ENCODE results near the gene ADGRB2.

ADGRB2 gene

DNA sequence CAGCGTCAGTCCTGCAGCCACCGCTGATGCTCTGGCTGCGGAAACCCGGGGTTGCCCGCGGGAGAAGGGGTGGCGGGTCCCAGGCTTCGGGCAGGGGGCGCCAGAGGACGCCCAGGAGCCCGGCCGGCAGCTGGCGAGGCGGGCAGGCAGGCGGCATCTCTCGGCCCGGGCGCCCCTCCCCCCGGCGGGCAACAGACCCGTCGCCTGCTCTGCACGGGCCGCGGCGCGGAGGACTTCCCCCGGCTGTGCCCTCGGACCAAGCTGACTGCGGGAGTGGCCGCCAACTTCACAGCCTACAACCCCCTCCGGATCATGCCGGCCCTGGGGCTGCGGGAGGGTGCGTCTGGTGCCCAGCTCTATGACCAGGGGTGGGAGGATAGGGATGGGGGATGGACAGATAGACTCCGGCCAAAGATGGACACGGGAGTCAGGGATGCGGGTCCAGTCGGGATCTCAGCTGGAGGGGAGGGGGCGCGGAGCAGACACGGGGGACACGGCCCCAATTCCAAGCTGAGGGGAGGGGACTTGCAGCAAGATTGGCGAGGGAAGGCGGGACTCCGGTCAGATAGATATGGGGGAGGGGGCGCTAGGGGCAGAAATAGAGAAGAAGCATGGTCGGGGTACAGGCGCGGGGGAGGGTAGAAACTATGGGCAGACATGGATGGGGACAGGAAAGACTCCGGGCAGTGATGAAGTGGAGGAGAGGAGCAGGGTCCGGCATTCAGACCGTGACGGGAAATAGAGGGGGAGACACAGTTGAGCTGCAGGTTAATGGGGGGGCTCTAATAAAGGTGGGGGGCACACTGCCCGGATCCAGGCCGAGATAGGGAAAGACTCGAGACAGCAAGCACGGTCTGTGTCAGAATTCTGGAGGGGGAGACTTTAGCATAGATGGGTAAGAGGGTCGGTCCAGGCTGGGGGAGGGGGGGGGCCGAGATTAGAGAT, 1.1 kb downstream of the ADGRB2 start:
- TF ChIP-seq, protein P1, sequence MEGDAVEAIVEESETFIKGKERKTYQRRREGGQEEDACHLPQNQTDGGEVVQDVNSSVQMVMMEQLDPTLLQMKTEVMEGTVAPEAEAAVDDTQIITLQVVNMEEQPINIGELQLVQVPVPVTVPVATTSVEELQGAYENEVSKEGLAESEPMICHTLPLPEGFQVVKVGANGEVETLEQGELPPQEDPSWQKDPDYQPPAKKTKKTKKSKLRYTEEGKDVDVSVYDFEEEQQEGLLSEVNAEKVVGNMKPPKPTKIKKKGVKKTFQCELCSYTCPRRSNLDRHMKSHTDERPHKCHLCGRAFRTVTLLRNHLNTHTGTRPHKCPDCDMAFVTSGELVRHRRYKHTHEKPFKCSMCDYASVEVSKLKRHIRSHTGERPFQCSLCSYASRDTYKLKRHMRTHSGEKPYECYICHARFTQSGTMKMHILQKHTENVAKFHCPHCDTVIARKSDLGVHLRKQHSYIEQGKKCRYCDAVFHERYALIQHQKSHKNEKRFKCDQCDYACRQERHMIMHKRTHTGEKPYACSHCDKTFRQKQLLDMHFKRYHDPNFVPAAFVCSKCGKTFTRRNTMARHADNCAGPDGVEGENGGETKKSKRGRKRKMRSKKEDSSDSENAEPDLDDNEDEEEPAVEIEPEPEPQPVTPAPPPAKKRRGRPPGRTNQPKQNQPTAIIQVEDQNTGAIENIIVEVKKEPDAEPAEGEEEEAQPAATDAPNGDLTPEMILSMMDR (IDR thresholded peaks at IDR 0.05; ENCODE audit: low read depth, low read length), result peak; percentile 40

DNA sequence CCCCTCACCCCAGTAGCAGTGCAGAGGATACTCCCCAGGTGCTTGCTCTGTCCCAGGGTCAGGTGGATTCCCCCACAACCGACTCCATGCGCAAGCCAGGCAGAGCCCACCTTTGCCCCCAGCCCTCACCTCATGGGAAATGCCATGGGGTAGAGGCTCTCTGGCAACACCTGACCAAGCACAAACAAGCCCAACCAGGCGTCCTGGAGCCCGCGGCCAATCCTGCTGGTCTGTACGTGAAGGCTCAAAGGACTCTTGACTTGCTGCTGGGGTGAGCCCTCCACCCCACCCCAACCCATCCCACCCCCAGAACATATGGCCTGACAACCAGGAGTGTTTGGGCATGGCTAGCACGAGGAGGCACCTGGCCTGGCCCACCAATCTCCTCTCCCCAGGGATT, 1.8 kb downstream of the ADGRB2 start:
- TF ChIP-seq, protein P1 (IDR thresholded peaks at IDR 0.05; ENCODE audit: low read depth, low read length), result no peak
- H3K4me3 ChIP-seq (ENCODE audit: low read depth, low read length), result peak overlapping the region; percentile 64

More for the DNA sequence above, 1.1 kb downstream of the ADGRB2 start:
- peak overlapping the region; percentile 64 for H3K4me3 ChIP-seq (ENCODE audit: low read depth, low read length)

DNA sequence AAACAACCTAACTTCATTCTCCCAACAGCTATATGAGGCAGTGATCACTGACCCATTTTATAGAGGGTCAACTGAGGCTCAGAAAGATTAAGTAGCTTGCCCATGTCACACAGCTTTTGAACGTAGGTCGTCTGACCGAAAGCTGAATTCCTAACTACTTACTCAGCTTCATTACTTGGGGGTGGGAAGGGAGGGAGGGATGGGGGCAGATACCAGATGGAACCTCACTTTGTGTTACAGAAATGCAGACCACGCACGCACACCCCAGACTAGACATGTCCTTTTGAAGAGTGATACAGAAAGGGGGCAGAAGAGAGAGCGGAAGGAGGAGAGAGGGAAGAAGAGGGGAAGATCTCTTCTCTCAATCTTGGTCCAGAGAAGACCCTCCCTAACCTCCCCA, 2.3 kb downstream of the ADGRB2 start:
- no peak overlapping the region for H3K4me3 ChIP-seq (ENCODE audit: low read depth, low read length)

DNA sequence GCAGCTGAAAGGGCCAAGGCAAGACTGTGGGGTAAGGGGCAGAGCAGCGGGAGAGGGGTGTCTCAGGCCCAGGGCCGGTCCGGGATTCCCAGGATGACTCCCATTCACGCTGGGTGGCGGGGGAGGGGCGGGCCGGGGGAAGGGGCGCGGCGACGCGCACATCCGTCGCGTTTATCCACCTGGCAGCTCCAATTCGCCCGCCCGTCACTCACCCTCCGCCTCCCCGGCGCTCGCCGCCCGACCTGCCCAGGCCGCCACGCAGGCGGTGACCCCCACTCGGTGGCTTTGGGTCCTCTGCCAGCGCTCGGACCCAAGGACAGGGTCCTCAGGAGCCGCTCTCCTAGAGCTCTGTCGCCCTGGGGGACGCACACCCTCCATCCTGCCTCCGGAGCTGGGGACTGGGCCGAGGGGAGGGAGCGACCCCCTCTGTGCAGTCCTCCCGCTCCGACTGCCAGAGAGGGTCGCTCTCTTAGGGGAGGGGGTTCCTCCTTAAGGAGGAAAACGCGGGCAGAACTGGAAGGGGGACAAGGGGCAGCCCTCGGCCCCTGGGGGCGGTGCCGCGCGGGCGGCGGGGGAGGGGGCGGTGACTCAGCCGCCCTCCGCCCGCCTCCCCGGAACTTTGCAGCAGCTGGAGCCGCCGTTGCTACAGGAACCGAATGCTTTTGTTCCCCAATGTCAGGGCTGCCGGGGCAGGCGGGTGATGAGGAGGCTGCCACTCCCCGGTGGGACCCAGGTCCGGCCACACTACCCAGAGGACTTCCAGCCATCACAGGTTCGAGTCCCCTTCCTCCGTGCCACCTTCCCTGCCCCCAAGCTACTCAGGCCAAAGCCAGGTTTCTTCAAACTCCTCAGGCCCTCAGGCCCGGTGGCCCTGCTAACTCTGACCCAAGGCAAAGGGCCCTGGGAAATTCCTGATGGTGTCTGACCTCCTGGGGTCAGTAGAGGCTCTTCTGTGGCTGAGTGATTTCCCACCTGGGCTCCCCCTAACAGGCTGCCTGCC, 3.4 kb downstream of the ADGRB2 start:
- peak overlapping the region; percentile 58 for H3K4me3 ChIP-seq (ENCODE audit: low read depth, low read length)
- TF ChIP-seq, protein P1 (IDR thresholded peaks at IDR 0.05; ENCODE audit: low read depth, low read length), result no peak

More for the DNA sequence above, 2.3 kb downstream of the ADGRB2 start:
- TF ChIP-seq, protein P1 (IDR thresholded peaks at IDR 0.05; ENCODE audit: low read depth, low read length), result no peak

DNA sequence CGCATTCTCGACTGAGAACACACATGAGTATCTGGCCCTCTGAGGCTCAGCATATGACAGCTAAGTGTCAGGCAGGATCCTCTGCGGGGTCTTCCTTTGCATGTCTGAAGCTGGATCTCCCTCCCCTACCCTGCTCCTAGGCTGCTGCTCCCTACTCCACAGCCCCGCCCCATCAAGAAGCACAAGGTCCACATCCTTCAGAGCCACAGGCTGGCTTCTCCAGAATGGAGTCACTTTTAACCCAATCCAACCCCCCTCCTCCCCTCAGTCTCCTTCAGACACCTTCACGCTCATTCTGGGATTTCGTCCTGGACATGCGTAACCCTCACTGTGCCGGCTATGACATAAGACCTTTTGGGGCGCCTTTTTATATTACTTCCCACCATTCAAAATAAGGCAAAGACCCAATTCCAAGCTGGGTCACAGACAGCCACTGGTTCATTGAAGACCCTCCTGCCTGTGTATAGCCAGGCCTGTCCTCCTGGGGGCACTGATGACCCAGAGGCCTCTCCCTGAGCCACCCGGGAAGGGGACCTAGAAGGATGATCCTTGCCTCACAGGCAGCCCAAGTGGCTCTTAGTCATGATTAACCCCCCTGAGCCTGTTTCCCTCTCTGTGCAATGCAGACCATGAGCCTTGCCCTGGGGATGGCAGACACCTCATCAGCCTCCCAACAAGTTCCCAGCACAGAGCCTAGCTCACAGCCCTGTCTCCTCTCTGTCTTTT, 4.7 kb downstream of the ADGRB2 start:
- no peak overlapping the region for H3K4me3 ChIP-seq (ENCODE audit: low read depth, low read length)
- TF ChIP-seq, protein P1 (IDR thresholded peaks at IDR 0.05; ENCODE audit: low read depth, low read length), result no peak

DNA sequence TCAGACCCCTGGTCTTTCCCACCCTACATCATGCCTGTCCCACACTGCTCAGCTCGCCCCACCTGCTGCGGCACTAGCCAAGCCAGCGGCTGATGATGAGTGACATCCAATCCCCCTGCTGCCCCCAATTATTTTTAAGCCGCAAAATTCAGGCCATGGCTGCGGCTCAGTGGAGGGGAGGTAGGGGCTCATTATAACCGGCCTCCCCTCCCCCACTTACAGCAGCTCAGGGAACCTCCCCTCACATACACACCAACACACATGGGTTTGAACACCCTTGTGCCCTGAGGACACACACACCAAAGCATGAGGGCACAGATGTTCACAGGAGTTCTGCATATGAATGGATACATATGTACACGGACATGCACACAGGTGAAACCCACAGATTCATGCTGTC, 5.3 kb downstream of the ADGRB2 start:
- H3K4me3 ChIP-seq (ENCODE audit: low read depth, low read length), result no peak overlapping the region
- TF ChIP-seq, protein P1 (IDR thresholded peaks at IDR 0.05; ENCODE audit: low read depth, low read length), result no peak

Measured in WI38 (cell line).